Thyroid gland (tissue), 4 donors: ENCODE data around the gene UBQLNL. TPM values are rescaled to one million over a fixed set of nuclear protein-coding genes. Genes with fewer than 3 reads are reported as not detected.

Source experiments
- DNase-seq, 2 donors: peaks; one replicate each; pipeline ENCODE4 v3.0.0-alpha.2; 2019
- H3K27ac ChIP-seq, 3 donors: fragments of 200-600 bp; sonication (generic); 1 replicate in 2 of 3; 2 replicates in 1 of 3; pipeline ENCODE4 v1.5.1; 2016 to 2019; ENCODE audit warnings: mild to moderate bottlenecking in 1 of 3, moderate library complexity in 1 of 3
- H3K27me3 ChIP-seq: fragments of 200-600 bp; sonication (generic); one replicate; pipeline ENCODE4 v1.5.1; 2019
- H3K36me3 ChIP-seq, 2 donors: fragments of 200-600 bp; sonication (generic); one replicate each; pipeline ENCODE4 v1.5.1; 2016 to 2019
- H3K4me1 ChIP-seq, 2 donors: fragments of 200-600 bp; sonication (generic); one replicate each; pipeline ENCODE4 v1.5.1; 2017 to 2019
- H3K4me3 ChIP-seq, 3 donors: fragments of 200-600 bp; sonication (generic); replicated peaks in 1 of 3; 1 replicate in 2 of 3; 2 replicates in 1 of 3; pipeline ENCODE4 v1.5.1; 2016; ENCODE audit warnings: mild to moderate bottlenecking in 1 of 3
- H3K9me3 ChIP-seq: fragments of 200-600 bp; sonication (generic); one replicate; pipeline ENCODE4 v1.5.1; 2017
- CTCF ChIP-seq, 6 experiments: fragments of 200-600 bp in 3 of 6; fragments of 450-650 bp in 3 of 6; sonication (generic) in 3 of 6; IDR thresholded peaks; one replicate each; pipeline ENCODE4 v1.5.1; 2016 to 2019; ENCODE audit warnings: antibody characterized with exemption in 6 of 6, mild to moderate bottlenecking in 2 of 6, inconsistent platforms in 1 of 6, moderate library complexity in 1 of 6
- POLR2A ChIP-seq, 2 donors: fragments of 450-650 bp; IDR thresholded peaks; one replicate each; pipeline ENCODE4 v1.6.1; 2017; ENCODE audit warnings: antibody characterized with exemption in 2 of 2, mild to moderate bottlenecking in 2 of 2, moderate library complexity in 1 of 2
- WGBS, 2 donors: methylation state at CpG; one replicate each; pipeline ENCODE4 v1.1.5; 2017; 5-methylcytosine and 5-hydroxymethylcytosine counted together
- intact Hi-C: fragments of 100-400 bp; cut with DNase I; formaldehyde crosslinking; loops from one replicate; pipeline ENCODE4 v1.15.1; 2023
- total RNA-seq, 4 donors: library from RNA; depleted of rRNA; stranded (reverse); fragments of >200 nt; gene quantifications; one replicate each; pipeline ENCODE4 v1.2.3, GENCODE V29; 2016

UBQLNL gene
- total RNA-seq, 4 donors from 2014 or later, result 0.54 to 2.0 (median 0.87) TPM

DNA sequence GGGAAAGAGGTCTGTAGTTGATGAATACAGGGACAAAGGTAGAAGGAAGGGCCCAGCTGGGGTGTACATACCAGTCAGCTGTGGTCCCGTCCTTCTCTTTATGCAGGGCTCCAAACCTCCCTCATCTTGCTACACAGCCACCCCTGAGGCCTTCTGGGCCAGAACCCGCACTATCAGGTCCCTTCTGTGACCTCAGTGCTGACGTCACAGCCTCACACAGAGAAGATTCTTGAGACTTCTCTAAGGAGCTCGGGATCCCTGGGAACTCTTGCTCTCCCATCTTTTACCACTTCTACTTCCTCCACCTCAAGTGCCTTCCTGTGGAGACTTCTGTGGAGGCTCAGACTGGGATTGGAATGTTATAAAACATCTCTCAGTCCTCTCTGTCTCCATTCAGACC lies 6.7 kb downstream of the UBQLNL start, which contains the start of gene UBQLN3:
Gene UBQLN3, minus strand, starts transcription at position 155 of the 400 bp plus-strand sequence. CDS start 399 bp downstream, outside the sequence.
- 81 to 82% methylated on average over 4 of the region's 4 CpGs for WGBS, 2 donors
- H3K27ac ChIP-seq, result no peak within 1 kb of the TSS

DNA sequence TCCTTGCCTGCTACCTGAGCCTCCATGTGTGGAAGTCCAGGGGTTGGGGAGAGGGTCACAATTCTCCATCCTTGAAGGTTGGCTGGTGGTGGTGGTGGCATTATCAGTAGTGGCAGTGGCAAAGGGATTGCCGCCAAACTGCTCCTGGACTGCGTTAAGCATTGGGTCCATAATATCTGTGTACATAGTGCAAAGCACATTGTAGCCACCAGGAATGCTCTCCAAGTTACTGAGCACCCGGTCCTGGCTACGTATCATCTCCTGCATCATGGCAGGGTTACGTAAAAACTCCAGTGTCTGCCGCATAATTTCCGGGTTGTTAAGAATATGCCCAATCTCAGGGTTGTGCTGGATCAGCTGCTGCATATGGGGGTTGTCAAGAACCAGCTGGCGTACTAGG lies 7.9 kb downstream of the UBQLNL start:
- Histone ChIP-seq H3K27ac (no peak overlapping the region), H3K9me3 (no peaks in the 10 kb centered on the region), H3K27me3 (no peaks in the 10 kb centered on the region), H3K4me3 (no peak overlapping the region), H3K36me3 (no peaks in the 10 kb centered on the region), H3K4me1 (no peaks in the 10 kb centered on the region)
- no peak for DNase-seq
- TF ChIP-seq POLR2A (IDR thresholded peaks at IDR 0.05), result no peak
- TF ChIP-seq CTCF (IDR thresholded peaks at IDR 0.05), result no peak
- WGBS, 2 donors, result 95 to 100% methylated on average over 1 to 8 of the region's 8 CpGs
- intact Hi-C loops, result no loop called here

More for the DNA sequence above, 6.7 kb downstream of the UBQLNL start, which contains the start of gene UBQLN3:
- Histone ChIP-seq H3K36me3 (no peaks in the 10 kb centered on the region), H3K4me1 (no peaks in the 10 kb centered on the region), H3K27me3 (no peaks in the 10 kb centered on the region), H3K9me3 (no peaks in the 10 kb centered on the region), H3K4me3 (no peak within 1 kb of the TSS)
- DNase-seq, result no peak
- TF ChIP-seq CTCF (IDR thresholded peaks at IDR 0.05) (no peak), POLR2A (IDR thresholded peaks at IDR 0.05) (no peak)
- intact Hi-C loops, result no loop called here

GRCh38 chr11:5507933-5508305 lies 8.6 kb downstream of the UBQLNL start:
- Histone ChIP-seq H3K4me3 (no peak overlapping the region), H3K27me3 (no peaks in the 10 kb centered on the region), H3K36me3 (no peaks in the 10 kb centered on the region), H3K9me3 (no peaks in the 10 kb centered on the region), H3K27ac (no peak overlapping the region), H3K4me1 (no peaks in the 10 kb centered on the region)
- 81 to 89% methylated on average over 3 to 6 of the region's 6 CpGs for WGBS, 2 donors
- no peak for DNase-seq
- TF ChIP-seq CTCF (IDR thresholded peaks at IDR 0.05) (no peak), POLR2A (IDR thresholded peaks at IDR 0.05) (no peak)
- intact Hi-C loops, result no loop called here

- Histone ChIP-seq H3K9me3 (no peaks in the 10 kb centered on the region), H3K27ac (no peak overlapping the region), H3K27me3 (no peaks in the 10 kb centered on the region), H3K4me1 (no peaks in the 10 kb centered on the region), H3K36me3 (no peaks in the 10 kb centered on the region), H3K4me3 (no peak overlapping the region)
- intact Hi-C loops, result no loop called here
- TF ChIP-seq POLR2A (IDR thresholded peaks at IDR 0.05) (no peak), CTCF (IDR thresholded peaks at IDR 0.05) (no peak)
- DNase-seq, result no peak
- WGBS, 2 donors, result 84 to 90% methylated on average over 9 of the region's 9 CpGs
Observed at GRCh38 chr11:5507177-5507932, 9.1 kb downstream of the UBQLNL start.

DNA sequence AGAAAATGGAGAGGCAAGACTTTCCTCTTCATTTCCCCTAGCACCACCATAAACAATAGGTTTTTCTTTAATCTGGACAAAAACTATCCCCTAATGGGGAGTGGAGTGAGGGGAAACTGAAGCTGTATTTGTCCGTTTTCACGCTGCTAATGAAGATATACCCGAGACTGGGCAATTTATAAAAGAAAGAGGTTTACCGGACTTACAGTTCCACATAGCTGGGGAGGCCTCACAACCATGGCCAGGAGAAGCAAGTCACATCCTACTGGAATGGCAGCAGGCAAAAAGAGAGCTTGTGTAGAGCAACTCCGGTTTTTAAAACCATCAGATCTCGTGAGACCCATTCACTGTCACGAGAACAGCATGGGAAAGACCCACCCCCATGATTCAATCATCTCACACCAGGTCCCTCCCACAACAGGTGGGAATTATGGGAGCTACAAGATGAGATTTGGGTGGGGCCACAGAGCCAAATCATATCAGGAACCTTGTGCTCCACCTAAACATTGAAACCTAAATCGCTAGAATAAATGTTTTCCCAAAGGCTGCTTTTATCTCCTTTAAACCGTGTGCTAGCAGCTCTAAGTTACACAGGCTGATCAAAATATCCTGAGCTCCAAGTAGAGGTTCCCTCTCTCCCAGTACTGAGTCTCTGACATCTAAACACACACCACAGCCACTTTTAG lies 11.0 kb downstream of the UBQLNL start:
- H3K27ac ChIP-seq, result no peak overlapping the region
- WGBS, 2 donors, result 85 to 90% methylated on average over 9 of the region's 9 CpGs
- no peak overlapping the region for H3K4me3 ChIP-seq
- H3K36me3 ChIP-seq, result no peaks in the 10 kb centered on the region
- intact Hi-C loops, result no loop called here
- TF ChIP-seq POLR2A (IDR thresholded peaks at IDR 0.05) (no peak), CTCF (IDR thresholded peaks at IDR 0.05) (no peak)
- no peak for DNase-seq
- no peaks in the 10 kb centered on the region for H3K4me1 ChIP-seq
- H3K9me3 ChIP-seq, result no peaks in the 10 kb centered on the region
- no peaks in the 10 kb centered on the region for H3K27me3 ChIP-seq
